ENCODE results near the gene RTN4RL1. TPM values are rescaled to one million over a fixed set of nuclear protein-coding genes. Genes with fewer than 3 reads are reported as not detected.

RTN4RL1 gene
- total and polyA plus RNA-seq, 2 of the 4 experiments (the other 2 are of a cell fraction) = under 0.01 to 0.03 TPM

GRCh38 chr17:1941272-1942065 is 83.7 kb downstream of the RTN4RL1 start:
- Histone ChIP-seq H3K9ac (ENCODE audit: low read depth, low read length) (no peak overlapping the region), H3K56ac (ENCODE audit: extremely low read depth, insufficient read depth, low read length) (no peak overlapping the region), H2BK15ac (ENCODE audit: low read depth, low read length) (no peak overlapping the region), H3K14ac (replicated peaks; ENCODE audit: low read depth, low read length) (no peak overlapping the region), H3K27ac (ENCODE audit: insufficient read depth, low read length) (no peak overlapping the region), H3K27me3 (ENCODE audit: control insufficient read depth, insufficient read depth, low read length) (peaks cover 37% of the 10 kb centered on the region), H4K8ac (ENCODE audit: low read depth in 2 of 2, low read length in 2 of 2) (no peak overlapping the region), H3K4ac (ENCODE audit: low read depth, low read length) (no peak overlapping the region), H3K23ac (ENCODE audit: low read depth, low read length) (no peak overlapping the region), H3K18ac (ENCODE audit: low read depth, low read length) (no peak overlapping the region), H2AK9ac (replicated peaks; ENCODE audit: low read depth, low read length, poor library complexity) (no peak overlapping the region), H3K4me3 (ENCODE audit: insufficient read depth, low read depth, low read length) (no peak overlapping the region), H4K91ac (ENCODE audit: insufficient read depth, low read depth, low read length) (no peak overlapping the region), H3K4me1 (ENCODE audit: control insufficient read depth, insufficient read depth, low read length) (peaks cover 2% of the 10 kb centered on the region; the same call in 1 of the 2 replicates), H2BK20ac (ENCODE audit: low read depth, low read length) (no peak overlapping the region), H3K36me3 (ENCODE audit: control insufficient read depth, insufficient read depth, low read length) (no peaks in the 10 kb centered on the region), H3K4me2 (ENCODE audit: low read depth, low read length) (no peak overlapping the region), H2AFZ (replicated peaks; ENCODE audit: low read length, poor library complexity) (no peak overlapping the region), H3K79me1 (ENCODE audit: low read depth in 1 of 2, low read length in 2 of 2) (no peaks in the 10 kb centered on the region), H4K20me1 (ENCODE audit: insufficient read depth, low read length) (no peaks in the 10 kb centered on the region; the same call in 1 of the 2 replicates), H2AK5ac (ENCODE audit: low read depth, low read length) (no peak overlapping the region), H3K9me1 (ENCODE audit: insufficient read depth, low read length) (0 out of 2 replicates have a peak, but pooled peaks cover under 1% of the 10 kb centered on the region), H2BK5ac (ENCODE audit: low read depth, low read length, poor library complexity, severe bottlenecking) (no peak overlapping the region), H3K9me3 (ENCODE audit: control insufficient read depth, insufficient read depth, low read length) (no peaks in the 10 kb centered on the region), H4K5ac (ENCODE audit: low read depth, low read length) (no peak overlapping the region), H2BK120ac (ENCODE audit: low read depth, low read length) (no peak overlapping the region)
- ChIA-PET POLR2A (ENCODE audit: unreplicated experiment) (no interaction called here), CTCF (no interaction called here)
- dilution Hi-C loops (cut with HindIII; ENCODE audit: low sequenced_read_pairs, unreplicated experiment) = no loop called here
- DNase-seq = no peak
- no peak for ATAC-seq (ENCODE audit: low read depth)
- BruUV-seq (replicated peaks) = no TSS peak
- no peak for TF ChIP-seq MAFK (IDR thresholded peaks at IDR 0.05; ENCODE audit: low read depth, low read length)
- TF ChIP-seq MXI1 (IDR thresholded peaks at IDR 0.05; ENCODE audit: borderline replicate concordance, low read depth, low read length) = no peak
- no peak for TF ChIP-seq USF2 (IDR thresholded peaks at IDR 0.05; ENCODE audit: low read depth, low read length)
- TF ChIP-seq SMC3 (IDR thresholded peaks at IDR 0.05; ENCODE audit: low read depth, low read length) = no peak
- TF ChIP-seq POLR2A (IDR thresholded peaks at IDR 0.05; ENCODE audit: low read depth, low read length) = no peak
- no peak for TF ChIP-seq MAZ (IDR thresholded peaks at IDR 0.05; ENCODE audit: borderline replicate concordance, low read depth, low read length)
- no peak for TF ChIP-seq RFX5 (IDR thresholded peaks at IDR 0.05; ENCODE audit: low read depth, low read length)
- in situ Hi-C loops (cut with MboI; ENCODE audit: low sequenced_read_pairs) = no loop called here
- intact Hi-C loops (cut with micrococcal nuclease) = no loop called here
- no CpG with 5 or more reads among the region's 23 CpGs for WGBS, 2 experiments (ENCODE audit: extremely low coverage in 2 of 2, insufficient read length in 1 of 2)
